NCI-H510A (cell line): ENCODE data around the gene FOXD2.
"Not testable (repeated sequence)": the region's sequence is repeated elsewhere in the genome, so short reads cannot be mapped to it uniquely, and the experiment has no call there.

Experiments
- DNase-seq: peaks from one replicate; lab custom pipeline; 2025; lab: John Stamatoyannopoulos, UW

FOXD2 gene

DNA sequence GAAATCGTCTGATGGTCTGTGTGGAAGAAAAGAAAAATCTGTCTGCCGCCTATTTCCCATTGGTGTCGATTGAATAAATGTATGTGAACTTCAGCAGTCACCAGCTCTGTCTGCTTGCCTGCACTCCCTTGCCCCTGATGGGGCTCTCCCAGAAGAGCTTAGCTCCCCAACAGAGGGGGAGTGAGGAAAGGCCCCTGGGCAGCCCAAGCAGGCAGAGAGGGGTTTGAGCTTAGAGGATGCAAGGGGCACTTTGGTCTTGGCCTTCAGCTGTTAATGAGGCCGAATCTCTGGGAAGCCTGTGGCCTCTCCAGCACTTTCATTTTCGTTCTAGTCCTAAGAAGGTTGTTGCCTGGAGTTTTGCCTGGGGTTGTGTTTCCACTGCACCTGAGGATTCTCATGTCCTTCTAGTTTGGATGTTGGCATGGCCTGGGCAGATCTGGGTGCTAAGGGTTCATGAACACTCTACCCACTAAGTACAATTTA lies 2.8 kb downstream of the FOXD2 start:
- DNase-seq: no peak

- no peak for DNase-seq
Observed at GRCh38 chr1:47441450-47442106, 3.7 kb downstream of the FOXD2 start.

- no peak for DNase-seq
Observed at GRCh38 chr1:47442202-47442601, 4.4 kb downstream of the FOXD2 start.

DNA sequence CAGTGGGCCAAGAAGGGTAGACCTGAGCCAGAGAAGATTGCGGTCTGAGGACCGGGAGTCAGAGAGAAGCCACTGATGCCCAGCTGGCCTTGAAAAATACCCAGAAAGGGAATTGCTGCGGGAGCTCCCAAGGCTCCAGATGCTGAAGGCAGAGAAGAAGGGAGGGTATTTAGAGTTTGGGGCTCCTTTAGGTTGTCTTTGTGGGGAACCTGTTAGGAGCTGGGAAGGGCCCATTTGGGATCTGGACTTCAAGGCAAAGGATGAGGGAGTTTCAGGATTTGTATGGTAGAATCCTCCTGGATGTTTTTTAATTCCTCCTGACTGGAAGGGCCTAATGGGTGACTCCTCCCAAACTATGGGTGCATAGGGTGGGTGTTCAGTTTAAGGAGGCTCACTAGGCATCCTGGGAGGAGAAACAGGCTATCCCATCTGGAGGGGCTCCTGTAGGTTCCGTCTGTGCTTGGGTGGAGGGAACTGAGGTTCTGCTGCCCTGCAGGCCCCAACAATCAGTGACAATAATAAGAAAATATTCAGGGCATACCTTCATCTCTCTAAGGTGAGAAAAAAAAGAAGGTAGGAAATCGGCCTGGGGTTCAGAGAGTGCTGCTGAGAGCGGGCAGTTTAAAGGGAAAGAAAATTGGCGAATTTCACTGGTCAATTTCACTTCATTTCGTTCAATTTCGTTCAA lies 5.1 kb downstream of the FOXD2 start:
- DNase-seq: no peak

- DNase-seq: no peak
Observed at GRCh38 chr1:47443530-47444296, 5.9 kb downstream of the FOXD2 start.

- DNase-seq: no peak
Observed at GRCh38 chr1:47444297-47444561, 6.4 kb downstream of the FOXD2 start.

- no peak for DNase-seq
Observed at GRCh38 chr1:47444562-47445465, 7.0 kb downstream of the FOXD2 start.

- DNase-seq: no peak
Observed at GRCh38 chr1:47445823-47446550, 8.1 kb downstream of the FOXD2 start.

DNA sequence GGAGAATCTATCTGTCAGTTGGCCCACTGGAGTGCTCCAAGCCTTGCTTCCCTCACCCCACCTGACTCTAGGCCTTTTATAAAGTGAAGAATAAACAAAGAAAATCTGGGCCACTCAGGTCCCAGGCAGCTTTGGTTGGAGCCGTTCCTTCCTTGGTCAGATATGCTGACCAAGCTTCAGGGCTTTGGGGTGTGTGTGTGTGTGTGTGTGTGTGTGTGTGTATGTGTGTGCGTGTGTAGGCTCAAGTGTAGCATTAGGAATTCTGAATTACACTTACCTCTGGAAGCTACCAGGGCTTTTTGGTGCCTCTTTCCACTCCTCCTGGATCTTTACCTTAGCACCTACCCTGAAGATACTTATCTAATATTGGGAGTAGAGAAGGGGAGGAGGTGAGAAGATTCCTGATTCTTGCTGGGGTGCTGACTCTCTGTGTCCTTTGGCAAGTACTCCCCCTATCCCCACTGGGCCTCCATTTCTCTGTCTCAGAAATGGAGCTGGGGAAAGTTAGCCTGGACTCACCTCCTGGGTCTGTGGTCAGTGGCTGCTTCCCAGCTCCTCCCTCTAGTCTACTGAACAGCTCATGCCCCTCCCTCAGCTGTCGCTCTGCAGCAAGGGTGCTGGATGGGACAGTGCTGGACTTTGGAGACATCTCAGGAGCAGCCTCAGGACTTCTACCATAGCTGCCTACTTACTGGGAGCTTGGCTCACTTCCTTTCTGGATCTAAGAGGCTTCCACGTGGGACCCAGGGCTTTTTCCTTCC lies 10.8 kb downstream of the FOXD2 start:
- DNase-seq: no peak

DNA sequence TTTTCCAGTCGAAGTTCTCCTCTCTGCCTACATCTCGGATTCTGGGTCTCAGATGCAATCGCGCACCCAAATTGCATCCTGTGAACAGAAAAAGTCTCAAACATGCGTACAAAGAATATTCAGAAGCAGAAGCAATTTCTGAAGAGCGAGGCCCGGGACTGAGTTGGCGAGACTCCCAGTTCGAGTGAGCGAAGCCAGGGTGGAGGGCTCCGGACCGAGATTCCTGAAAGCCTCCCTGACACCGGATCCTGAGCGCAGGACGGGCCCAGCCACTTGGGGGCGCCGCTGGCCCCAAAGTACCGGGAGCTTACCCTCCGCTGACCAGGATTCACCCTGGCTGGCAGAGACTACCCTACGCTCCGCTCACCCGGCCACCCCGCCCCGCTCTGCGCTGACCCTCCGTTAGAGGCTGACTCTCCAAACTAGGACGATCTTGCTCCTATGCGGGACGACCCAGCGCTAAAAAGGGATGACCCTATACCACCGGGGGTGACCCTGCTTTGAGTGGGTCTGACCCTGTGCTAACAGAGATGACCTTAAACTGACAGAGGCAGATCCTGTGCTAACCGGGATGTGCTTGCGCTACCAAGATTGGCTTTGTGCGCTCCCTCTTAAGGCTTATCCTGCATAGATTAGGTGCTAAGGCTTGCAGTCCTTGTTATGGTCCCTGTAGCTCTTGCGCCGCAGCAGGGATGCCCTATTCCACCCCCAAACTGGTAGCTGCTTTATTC lies 12.1 kb downstream of the FOXD2 start:
- DNase-seq: no peak

DNA sequence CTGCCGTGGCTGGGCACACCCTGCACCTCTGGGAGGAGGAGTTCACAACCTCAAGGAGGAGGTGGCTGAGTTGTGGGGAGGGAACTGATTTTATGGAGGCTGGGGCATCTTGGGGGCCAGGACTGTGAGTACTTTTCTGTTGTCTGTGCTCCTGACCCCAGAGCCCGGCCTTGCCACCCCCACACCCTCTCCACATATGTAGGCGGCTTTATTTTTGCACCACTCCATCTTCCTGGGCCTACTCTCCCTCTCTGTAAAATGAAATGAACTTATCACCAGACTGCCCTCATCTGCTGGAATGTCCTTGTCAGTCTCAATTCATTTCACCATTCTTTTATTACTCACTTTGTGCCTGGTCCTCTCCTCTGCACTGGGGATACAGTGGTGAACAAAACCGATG lies 12.8 kb downstream of the FOXD2 start:
- DNase-seq: no peak

DNA sequence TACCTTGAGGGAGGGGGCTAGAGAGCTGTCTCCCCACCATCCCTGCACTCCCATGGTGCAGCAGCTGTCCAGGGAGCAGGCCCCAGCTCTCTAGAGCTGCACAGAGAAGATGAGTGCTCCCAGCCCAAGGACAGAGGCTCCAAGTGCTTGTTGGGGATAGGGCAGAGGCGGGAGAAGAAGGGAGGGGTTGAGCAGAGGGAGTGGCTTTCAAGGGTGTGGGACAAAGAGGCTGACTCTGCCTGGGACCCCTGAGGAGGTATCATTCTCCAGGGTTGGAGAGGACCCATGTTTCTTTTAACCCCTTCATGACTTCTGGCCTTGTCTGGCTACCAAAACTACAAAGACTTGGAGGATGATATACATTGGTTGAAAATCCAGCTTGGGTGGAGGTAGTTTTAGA lies 14.6 kb downstream of the FOXD2 start:
- no peak for DNase-seq

DNA sequence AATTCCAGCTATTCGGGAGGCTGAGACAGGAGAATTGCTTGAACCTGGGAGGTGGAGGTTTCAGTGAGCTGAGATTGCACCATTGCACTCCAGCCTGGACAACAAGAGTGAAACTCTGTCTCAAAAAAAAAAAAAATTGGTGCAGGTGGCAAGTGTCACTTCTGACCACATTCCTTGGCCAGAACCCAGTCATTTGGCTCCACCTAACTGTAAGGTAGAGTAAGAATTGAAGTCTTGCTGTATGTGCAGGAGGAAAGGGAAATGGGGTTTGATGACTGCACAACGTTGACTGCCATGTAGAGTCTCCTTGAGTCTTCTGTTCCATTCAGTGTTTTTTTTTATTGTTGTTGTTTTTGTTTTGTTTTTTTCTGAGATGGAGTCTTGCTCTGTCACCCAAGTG lies 16.1 kb downstream of the FOXD2 start:
- not testable (repeated sequence) for DNase-seq

- no peak for DNase-seq
Observed at GRCh38 chr1:47456250-47456649, 18.4 kb downstream of the FOXD2 start.

GRCh38 chr1:47457547-47457946 lies 19.7 kb downstream of the FOXD2 start:
- not testable (repeated sequence) for DNase-seq

DNA sequence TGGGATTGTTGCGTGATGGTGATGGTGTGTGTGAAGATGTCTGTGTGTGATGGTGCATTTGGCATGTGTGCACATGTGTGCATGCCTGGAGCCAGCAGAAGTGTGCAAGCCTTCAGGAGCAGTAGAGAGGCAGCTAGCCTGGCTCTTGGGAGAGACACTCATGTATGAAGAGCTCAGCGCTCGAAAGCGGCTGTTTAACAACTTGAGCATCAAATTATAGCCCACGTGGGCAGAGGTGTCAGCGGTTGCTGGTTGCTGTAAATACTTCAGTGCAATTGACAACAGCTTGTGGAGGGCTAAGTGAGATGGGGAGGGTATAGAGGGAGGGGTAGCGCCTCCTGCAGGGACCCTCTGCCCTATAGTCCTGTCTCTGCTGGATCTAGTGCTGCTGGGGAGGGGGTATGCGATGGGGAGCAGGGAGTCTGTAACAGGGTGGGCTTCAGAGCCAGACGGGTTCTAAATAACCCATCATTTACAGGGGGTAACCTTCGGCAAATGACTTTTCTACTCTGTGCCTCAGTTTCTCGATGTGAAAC lies 21.5 kb downstream of the FOXD2 start:
- peak; percentile 68 for DNase-seq

GRCh38 chr1:47460040-47460439 lies 22.2 kb downstream of the FOXD2 start:
- DNase-seq: no peak

- DNase-seq: no peak
Observed at GRCh38 chr1:47460456-47460855, 22.6 kb downstream of the FOXD2 start.

- DNase-seq: no peak
Observed at GRCh38 chr1:47465605-47466004, 27.8 kb downstream of the FOXD2 start.
